Astrocyte (in vitro differentiated cells and primary cell): ENCODE measurements around the gene UBA52.

ENCODE experiments used
- EZH2 ChIP-seq: IDR thresholded peaks from 2 replicates; pipeline ENCODE4 v1.6.1; 2012; ENCODE audit warnings: mild to moderate bottlenecking, low read length, inconsistent platforms; ENCODE audit not compliant: insufficient read depth
- TF ChIP-seq, protein P1 (sequence below): IDR thresholded peaks from 2 replicates; pipeline ENCODE4 v1.5.1; 2011; ENCODE audit warnings: low read depth, mild to moderate bottlenecking, inconsistent platforms, low read length, moderate library complexity; ENCODE audit not compliant: insufficient read depth

DNA sequence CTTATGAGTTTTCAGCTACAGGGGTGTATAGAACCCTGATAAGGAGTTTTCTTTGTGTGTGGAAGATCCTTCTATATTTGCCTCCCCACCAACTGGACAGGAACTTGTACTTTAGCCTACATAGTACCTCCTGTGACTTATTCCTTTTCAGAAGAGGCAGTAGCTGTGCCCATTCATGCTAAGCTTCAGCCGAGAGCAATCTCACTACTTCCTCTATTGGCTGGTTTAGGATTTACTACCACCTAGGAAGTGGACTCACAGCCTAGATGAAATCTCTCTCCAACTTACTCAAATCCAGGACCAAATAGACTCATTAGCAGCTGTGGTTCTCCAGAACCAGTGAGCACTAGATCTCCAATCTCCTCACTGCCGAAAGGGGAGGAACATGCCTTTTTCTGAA, 14.6 kb downstream of the UBA52 start:
- TF ChIP-seq, protein P1, sequence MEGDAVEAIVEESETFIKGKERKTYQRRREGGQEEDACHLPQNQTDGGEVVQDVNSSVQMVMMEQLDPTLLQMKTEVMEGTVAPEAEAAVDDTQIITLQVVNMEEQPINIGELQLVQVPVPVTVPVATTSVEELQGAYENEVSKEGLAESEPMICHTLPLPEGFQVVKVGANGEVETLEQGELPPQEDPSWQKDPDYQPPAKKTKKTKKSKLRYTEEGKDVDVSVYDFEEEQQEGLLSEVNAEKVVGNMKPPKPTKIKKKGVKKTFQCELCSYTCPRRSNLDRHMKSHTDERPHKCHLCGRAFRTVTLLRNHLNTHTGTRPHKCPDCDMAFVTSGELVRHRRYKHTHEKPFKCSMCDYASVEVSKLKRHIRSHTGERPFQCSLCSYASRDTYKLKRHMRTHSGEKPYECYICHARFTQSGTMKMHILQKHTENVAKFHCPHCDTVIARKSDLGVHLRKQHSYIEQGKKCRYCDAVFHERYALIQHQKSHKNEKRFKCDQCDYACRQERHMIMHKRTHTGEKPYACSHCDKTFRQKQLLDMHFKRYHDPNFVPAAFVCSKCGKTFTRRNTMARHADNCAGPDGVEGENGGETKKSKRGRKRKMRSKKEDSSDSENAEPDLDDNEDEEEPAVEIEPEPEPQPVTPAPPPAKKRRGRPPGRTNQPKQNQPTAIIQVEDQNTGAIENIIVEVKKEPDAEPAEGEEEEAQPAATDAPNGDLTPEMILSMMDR = no peak
- TF ChIP-seq EZH2 = no peak
